Pericardium fibroblast (primary cell): Measurements from ENCODE around the gene ST3GAL4. TPM values are rescaled to one million over a fixed set of nuclear protein-coding genes. Genes with fewer than 3 reads are reported as not detected.

Experiments used
- total RNA-seq: library from RNA; depleted of rRNA; stranded (reverse); fragments of >200 nt; gene quantifications from 2 replicates; pipeline ENCODE4 v1.2.3, GENCODE V29; 2015

ST3GAL4 gene, protein sequence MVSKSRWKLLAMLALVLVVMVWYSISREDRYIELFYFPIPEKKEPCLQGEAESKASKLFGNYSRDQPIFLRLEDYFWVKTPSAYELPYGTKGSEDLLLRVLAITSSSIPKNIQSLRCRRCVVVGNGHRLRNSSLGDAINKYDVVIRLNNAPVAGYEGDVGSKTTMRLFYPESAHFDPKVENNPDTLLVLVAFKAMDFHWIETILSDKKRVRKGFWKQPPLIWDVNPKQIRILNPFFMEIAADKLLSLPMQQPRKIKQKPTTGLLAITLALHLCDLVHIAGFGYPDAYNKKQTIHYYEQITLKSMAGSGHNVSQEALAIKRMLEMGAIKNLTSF
- 30.9 and 63.0 TPM in 2 replicates for total RNA-seq

DNA sequence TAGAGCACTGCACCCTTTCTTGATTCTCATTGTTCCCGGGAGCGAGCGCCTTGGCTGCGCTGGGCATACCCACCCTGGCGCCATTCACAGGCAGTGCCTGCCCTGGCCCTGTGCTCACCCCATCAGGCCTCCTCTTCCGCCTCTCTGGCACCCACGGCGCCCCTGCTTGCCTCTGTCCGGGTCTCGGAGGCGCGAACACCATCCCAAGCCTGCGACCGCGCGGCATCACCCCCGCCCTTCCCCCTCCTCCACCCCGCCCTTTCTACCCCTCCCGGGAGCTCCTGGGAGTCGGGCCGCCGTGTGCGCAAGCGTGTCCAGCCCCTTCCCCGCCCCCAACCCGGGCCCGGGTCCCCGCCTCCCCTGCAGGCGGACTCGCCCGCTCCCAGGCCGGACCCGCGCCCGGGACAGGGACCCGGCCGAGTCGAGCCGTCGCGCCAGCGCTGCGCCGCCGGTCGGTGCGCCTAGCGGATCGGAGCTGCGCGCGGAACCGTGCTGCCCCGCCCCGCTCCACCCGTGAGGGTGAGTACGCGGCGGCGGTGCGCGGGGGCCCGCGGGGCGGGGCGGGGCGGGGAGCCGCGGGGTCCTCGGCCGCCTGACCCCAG, at the start of gene ST3GAL4:
ST3GAL4 (plus strand) TSS at position 363 of the 602 bp plus-strand sequence. CDS start 50,470 bp downstream, outside the sequence.

Other genes starting within 250 kb of the ST3GAL4 start
- 13.8 and 19.3 TPM in 2 replicates for gene RPUSD4, start 144.0 kb upstream of the ST3GAL4 start, total RNA-seq
- 16.6 and 33.6 TPM in 2 replicates for gene FAM118B, start 143.9 kb upstream of the ST3GAL4 start, total RNA-seq
- gene SRPRA, start 86.8 kb upstream of the ST3GAL4 start, total RNA-seq = 52.3 and 81.1 TPM in 2 replicates
- gene FOXRED1, start 86.5 kb upstream of the ST3GAL4 start, total RNA-seq = 7.2 and 16.0 TPM in 2 replicates
- gene TIRAP, start 72.6 kb upstream of the ST3GAL4 start, total RNA-seq = 2.9 and 4.3 TPM in 2 replicates
- gene DCPS, start 51.6 kb upstream of the ST3GAL4 start, total RNA-seq = 9.7 and 20.7 TPM in 2 replicates